ENCODE results near the gene ADCY4.
"Not testable (repeated sequence)": the region's sequence is repeated elsewhere in the genome, so short reads cannot be mapped to it uniquely, and the experiment has no call there.

The ADCY4 gene

GRCh38 chr14:24366721-24367513, 32.0 kb upstream of the ADCY4 start:
- no peak for DNase-seq (ENCODE audit: low spot score)

- no peak for DNase-seq (ENCODE audit: low spot score)
Observed at GRCh38 chr14:24366413-24366720, 31.5 kb upstream of the ADCY4 start.

GRCh38 chr14:24365600-24366412, 30.9 kb upstream of the ADCY4 start:
- DNase-seq (ENCODE audit: low spot score): peak; percentile 58

- no peak for DNase-seq (ENCODE audit: low spot score)
Observed at GRCh38 chr14:24364841-24365240, 30.0 kb upstream of the ADCY4 start.

- DNase-seq (ENCODE audit: low spot score): no peak
Observed at GRCh38 chr14:24363401-24363800, 28.5 kb upstream of the ADCY4 start.

- DNase-seq (ENCODE audit: low spot score): no peak
Observed at GRCh38 chr14:24362241-24362960, 27.5 kb upstream of the ADCY4 start.

GRCh38 chr14:24361326-24361725, 26.5 kb upstream of the ADCY4 start:
- no peak for DNase-seq (ENCODE audit: low spot score)

GRCh38 chr14:24360281-24360680, 25.4 kb upstream of the ADCY4 start:
- no peak for DNase-seq (ENCODE audit: low spot score)

GRCh38 chr14:24356208-24356607, 21.3 kb upstream of the ADCY4 start:
- no peak for DNase-seq (ENCODE audit: low spot score)

GRCh38 chr14:24355009-24355408, 20.1 kb upstream of the ADCY4 start:
- no peak for DNase-seq (ENCODE audit: low spot score)

- DNase-seq (ENCODE audit: low spot score): not testable (repeated sequence)
Observed at GRCh38 chr14:24354482-24354825, 19.6 kb upstream of the ADCY4 start.

- no peak for DNase-seq (ENCODE audit: low spot score)
Observed at GRCh38 chr14:24353559-24354481, 18.9 kb upstream of the ADCY4 start.

- DNase-seq (ENCODE audit: low spot score): no peak
Observed at GRCh38 chr14:24351517-24351916, 16.6 kb upstream of the ADCY4 start.

GRCh38 chr14:24349742-24350141, 14.9 kb upstream of the ADCY4 start:
- DNase-seq (ENCODE audit: low spot score): no peak

GRCh38 chr14:24348186-24348585, 13.3 kb upstream of the ADCY4 start:
- no peak for DNase-seq (ENCODE audit: low spot score)

GRCh38 chr14:24347134-24347533, 12.3 kb upstream of the ADCY4 start:
- DNase-seq (ENCODE audit: low spot score): no peak

GRCh38 chr14:24343795-24344660, 9.2 kb upstream of the ADCY4 start:
- no peak for DNase-seq (ENCODE audit: low spot score)

- no peak for DNase-seq (ENCODE audit: low spot score)
Observed at GRCh38 chr14:24342889-24343288, 8.0 kb upstream of the ADCY4 start.

- no peak for DNase-seq (ENCODE audit: low spot score)
Observed at GRCh38 chr14:24340606-24341005, 5.7 kb upstream of the ADCY4 start.

GRCh38 chr14:24339284-24340151, 4.6 kb upstream of the ADCY4 start, which contains the start of gene RIPK3:
TSS of gene RIPK3 (minus strand) at chr14:24339991. CDS start at chr14:24339826, 165 bp downstream.
- DNase-seq (ENCODE audit: low spot score): peak; percentile 71
